CD4-positive, alpha-beta T cell treated with Interleukin-1 beta for 1 hour (primary cell): ENCODE data around the gene ZNF680.
"Not testable (repeated sequence)": the region's sequence is repeated elsewhere in the genome, so short reads cannot be mapped to it uniquely, and the experiment has no call there.

Experiments used
- DNase-seq, 2 donors: peaks; one replicate each; pipeline ENCODE4 v3.0.0-alpha.2; 2020 to 2022

The ZNF680 gene

GRCh38 chr7:64562626-64563278 is at the start of gene ZNF680:
Gene ZNF680, minus strand, starts transcription at chr7:64563071. Its CDS starts 117 bp downstream, at chr7:64562954.
- peak; percentile 90 to 92 for DNase-seq

DNA sequence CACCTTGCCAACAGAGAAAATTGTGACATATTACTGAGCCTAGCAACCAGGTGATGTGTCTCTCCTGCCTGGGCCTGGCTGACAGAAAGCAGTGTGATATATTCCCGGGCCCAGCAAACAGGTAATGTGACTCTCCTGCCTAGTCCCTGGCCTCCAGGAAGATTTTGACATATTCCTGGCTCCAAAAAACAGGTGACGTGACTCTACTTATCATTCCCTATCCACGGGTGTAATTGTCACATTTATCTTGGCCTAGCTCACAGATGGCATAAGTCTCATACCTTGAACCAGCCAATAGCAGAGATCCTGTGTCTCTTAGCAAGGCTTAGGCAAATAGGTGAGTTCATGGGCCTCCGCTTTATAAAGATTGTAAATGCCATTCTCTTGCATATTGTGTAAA is 49.6 kb upstream of the ZNF680 start:
- DNase-seq: no peak

- no peak for DNase-seq
Measured at GRCh38 chr7:64611717-64612116, 48.8 kb upstream of the ZNF680 start.

DNA sequence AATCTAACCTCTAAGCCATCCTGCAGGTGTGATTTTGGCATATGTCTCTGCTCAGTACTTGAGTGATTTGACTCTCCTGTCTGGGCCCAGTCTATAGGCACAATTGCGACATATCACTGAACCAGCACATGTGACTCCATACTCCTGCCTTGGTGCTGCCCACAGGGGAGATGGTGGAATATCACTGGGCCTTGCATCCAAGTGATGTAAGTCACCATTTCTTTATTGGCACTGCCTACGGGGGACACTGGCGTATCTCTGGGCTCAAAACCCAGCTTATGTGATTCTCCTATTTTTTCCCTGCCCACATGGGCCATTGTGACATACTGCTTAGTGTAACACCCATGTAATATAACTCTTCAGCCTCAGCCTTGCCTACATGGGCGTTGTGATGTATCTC is 48.1 kb upstream of the ZNF680 start:
- no peak for DNase-seq

DNA sequence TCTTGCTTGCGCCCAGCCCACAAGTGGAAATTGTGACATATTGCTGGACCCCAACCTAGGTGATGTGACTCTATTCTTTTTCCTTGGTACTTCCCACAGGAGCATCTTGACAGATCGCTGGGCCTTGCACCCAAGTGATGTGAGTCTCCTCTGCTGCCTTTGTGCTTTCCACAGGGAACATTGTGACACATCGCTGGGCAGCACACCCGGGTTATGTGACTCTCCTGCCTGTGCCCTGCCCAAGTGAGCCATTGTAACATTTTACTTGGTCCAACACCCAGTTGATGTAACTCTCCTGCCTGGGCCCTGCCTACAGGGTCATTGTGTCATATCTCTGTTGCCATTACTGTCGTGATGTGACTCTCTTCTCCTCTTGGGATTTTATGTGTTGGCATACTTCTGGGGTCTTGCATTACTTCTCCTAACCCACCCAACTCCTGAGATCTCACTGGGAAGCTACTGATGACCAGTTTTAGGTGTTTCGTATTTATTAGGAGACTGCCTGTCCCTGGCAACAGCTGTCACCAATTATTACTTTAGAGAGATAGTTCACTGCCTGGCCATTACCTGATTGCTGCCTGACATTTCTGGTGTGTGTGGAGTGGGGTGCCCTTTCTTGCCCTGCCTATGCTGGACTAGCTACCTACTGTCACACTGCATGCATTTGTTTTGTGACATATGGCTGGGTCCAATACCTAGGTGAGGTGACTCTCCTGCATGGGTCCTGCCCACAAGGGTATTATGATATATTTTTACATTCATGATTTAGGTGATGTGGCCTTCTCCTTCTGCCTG is 45.4 kb upstream of the ZNF680 start:
- DNase-seq: no peak

GRCh38 chr7:64606385-64606784 is 43.5 kb upstream of the ZNF680 start:
- no peak for DNase-seq

DNA sequence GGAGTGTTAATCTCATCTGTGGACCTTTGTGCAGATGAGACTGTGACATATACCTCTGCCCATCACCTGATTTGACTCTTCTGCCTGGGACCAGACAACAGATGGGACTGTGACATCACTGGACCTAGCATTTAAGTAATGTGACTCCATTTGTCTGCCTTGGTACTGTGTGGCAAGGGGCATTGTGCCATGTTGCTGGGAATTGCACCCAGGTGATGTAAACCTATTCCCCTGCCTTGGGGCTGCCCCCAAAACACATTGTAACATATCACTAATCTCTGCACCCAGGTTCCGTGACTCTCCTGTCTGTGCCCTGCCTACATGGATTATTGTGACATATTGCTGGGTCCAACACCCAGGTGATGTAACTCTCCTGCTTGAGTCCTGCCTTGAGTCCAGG is 40.4 kb upstream of the ZNF680 start:
- DNase-seq: no peak

DNA sequence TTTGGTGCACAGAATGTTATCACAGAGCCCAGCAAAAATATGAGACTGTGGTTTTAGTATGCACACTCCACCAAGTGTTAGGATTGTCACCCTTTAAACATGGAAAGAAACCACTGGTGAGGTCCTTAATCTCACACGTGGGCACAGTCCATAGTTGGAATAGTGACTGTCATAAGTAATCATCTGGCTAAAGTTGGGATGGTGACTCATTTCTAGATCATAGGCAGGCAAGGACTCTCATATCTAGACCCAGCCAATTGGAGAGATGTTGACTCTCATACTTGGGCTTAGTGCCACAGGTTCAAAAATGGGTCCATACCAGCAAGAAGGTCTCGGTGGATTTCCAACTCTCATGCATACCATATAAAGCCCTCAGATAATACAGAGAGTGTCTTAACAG is 39.6 kb upstream of the ZNF680 start:
- DNase-seq: no peak

GRCh38 chr7:64602086-64602485 is 39.2 kb upstream of the ZNF680 start:
- DNase-seq: no peak

DNA sequence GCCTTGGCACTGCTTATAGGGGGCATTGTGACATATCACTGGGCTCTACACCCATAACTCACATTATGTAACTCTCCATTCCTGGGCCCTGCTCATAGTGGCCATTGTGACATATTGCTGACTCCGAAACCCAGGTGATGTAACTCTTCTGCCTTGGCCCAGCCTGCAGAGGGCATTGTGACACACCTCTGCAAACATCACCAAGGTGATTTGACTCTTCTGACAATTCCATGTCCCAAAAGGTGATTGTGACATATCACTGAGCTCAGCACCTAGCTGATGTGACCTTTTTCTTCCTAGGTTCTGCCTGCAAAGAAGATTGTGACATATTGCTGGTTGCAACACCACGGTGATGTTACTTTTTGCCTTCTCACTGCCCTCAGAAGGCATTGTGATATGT is 36.5 kb upstream of the ZNF680 start:
- DNase-seq: no peak

- DNase-seq: no peak
Measured at GRCh38 chr7:64590971-64591370, 28.1 kb upstream of the ZNF680 start.

DNA sequence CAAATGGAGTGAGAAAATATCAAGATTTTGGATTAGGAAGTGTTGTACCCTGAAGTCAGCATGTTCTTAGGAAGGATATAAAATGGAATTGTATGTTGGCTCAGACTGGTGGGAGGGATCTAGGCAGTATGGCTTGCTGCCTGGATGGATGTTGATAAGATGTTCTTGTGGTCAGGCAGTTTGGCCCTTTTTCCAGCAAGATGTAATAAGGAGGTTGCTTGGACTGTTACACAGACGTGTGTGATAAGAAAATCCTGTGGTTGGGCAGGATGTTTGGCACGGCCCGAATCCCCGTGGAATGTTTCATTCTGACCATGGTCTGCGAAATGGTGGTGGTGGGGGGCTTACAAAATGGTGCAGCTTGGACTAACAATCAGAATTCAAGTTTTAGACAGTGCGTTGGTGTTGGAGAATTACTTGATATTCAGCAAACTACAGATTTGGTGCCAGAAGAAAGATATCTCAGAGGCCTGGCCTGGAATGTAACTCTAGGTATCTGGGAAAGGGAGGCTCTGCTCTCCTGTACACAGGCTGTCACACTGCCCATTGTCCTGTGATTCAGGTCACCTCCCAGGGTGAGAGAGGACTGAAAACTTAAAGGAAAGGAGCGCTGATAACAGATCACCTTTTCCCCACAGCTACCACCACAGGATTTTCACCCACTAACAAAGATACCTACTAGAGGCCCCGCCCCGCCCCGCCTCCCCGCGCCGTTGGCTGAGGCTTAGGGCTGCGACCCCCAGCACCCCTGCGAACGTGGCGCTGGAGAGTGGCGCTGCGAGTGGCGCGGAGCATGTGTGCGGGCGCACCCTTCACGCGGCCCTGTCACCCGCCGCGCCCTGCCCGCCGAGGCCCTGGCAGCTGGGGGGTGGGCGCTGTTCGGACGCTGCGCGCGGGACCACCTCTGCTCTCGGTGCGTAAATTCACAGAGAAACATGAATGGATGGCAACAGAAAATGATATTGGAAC is 19.3 kb upstream of the ZNF680 start:
- DNase-seq: no peak

GRCh38 chr7:64581391-64581790 is 18.5 kb upstream of the ZNF680 start:
- DNase-seq: no peak

GRCh38 chr7:64574540-64575099 is 11.7 kb upstream of the ZNF680 start:
- no peak for DNase-seq

DNA sequence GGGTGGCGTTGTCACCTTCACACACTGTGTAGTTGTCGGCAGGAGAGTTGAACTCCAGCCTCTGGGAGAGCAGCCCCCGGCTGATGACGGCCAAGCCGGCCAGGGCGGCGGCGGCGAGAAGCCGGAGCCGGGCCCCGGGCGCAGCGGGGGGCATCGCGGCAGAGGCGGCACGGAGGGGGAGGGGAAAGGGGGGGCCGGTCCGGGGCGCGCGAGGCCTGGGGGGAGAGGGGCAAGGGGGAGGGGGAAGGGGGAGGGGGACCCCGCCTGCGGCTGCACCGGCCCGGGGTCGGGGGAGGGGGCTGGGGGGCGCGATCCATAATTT is 7.4 kb upstream of the ZNF680 start:
- not testable (repeated sequence) for DNase-seq

DNA sequence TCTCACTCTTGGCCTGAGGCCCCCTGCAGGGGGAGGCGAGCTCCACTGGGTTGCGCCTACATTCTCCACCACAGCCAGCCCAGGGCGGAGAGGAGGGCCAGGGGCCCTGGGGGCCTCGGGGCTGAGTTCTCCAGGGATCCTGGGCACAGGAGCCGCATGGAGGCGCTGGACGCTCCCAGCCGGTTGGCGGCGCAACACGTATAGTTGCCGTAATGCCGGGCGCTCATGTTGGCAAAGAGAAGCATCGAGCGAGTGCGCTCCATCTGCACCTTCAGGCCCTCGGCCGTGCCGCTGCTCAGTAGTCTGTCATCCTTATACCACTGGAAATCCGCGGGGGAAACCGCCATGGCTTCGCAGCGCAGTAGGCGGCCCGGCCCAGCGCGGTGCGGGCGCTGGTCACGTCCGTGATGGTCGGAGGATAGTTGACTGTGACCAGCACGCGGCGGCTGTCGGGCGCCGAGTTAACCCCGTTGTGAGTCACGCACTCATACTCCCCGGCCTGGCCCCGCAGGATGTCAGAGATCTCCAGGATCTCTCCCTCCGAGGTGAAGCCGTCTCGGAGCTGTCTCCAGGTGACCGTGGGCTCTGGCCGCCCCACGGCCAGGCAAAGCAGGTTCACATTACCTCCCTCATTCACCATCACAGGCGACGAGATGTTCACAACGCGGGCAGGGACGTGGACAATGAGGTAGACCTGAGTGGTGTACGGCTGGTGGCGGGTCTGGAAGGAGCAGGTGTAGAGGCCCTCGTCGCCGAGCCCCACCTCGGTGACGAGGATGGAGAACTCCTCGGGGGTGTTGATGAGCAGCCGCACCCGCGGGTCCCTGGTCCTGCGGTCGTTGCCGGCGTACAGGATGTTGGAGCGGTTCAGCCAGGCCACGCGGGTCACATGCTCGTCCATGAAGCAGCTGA is 6.8 kb upstream of the ZNF680 start:
- DNase-seq: peak; percentile 48

DNA sequence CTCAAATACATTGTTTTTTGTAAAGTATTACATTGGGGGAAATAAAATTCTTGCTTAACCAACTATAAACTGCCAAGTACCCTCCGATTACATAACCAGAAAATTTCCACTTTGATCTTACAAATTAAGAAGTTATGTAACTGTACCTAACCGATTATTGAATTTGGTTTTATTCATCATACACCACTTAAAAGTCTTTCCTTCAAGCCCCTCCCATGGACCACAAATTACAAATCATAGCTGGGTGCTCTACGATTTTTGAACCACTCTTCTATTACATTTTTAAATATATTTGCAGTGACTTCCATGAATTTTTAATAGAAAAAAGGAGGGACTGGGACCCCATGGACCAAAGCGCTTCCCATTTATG is 630 bp downstream of the ZNF680 start:
- peak in 1 of 2 donors; percentile 22 for DNase-seq

DNA sequence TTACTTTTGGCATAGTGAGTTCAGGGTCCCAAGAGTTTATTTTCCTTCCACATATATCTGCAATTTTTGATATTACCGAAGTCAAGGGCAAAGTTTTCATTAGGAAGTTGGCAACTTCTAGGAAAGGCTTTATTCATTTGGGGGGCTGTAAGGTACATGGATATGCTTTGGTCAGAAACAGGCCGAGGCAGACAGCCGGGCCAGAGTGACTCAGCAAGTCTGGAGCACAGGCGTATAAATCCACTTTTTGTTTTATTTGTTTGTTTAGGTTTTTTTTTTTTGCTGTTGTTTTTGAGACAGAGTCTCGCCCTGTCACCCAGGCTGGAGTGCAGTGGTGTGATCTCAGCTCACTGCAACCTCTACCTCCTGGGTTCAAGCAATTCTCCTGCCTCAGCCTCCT is 3.7 kb downstream of the ZNF680 start:
- DNase-seq: no peak

- no peak for DNase-seq
Measured at GRCh38 chr7:64558781-64559180, 4.1 kb downstream of the ZNF680 start.

GRCh38 chr7:64558323-64558705 is 4.6 kb downstream of the ZNF680 start:
- no peak for DNase-seq

DNA sequence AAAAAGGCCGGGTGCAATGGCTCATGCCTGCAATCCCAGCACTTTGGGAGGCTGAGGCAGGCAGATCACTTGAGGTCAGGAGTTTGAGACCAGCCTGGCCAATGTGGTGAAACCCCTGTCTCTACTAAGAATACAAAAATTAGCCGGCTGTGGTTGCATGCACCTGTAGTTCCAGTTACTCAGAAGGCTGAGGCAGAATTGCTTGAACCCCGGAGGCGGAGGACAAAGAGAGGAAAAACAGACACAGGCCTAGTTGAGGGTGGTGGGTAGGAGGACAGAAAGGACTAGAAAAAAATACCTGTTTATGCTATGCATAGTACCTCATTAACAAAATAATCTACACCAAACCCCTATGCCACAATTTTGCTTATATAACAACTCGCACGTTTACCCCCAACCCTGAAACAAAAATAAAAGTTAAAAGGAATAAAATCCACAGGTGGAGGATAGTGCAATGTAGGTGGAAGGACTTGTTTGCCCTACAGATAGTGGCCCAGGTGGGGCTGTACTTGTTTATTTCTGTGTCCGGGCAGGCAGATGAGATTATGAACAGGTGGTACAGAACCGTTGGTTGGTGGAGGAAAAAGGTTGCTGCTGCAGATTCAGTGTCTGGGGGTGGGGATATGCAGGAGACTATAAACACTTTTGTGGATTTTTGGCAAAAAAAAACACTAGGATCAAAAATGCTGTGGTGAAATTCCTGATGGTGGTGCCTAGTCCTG is 5.1 kb downstream of the ZNF680 start:
- no peak for DNase-seq

- no peak for DNase-seq
Measured at GRCh38 chr7:64555046-64555445, 7.8 kb downstream of the ZNF680 start.
